ENCODE measurements around the gene SLC6A20.

The SLC6A20 gene

GRCh38 chr3:45779746-45780735 is 16.3 kb downstream of the SLC6A20 start:
- Histone ChIP-seq H3K4me3 (no peak overlapping the region), H3K9ac (ENCODE audit: insufficient read length) (no peak overlapping the region), H3K36me3 (ENCODE audit: insufficient read depth, low read length) (no peaks in the 10 kb centered on the region), H3K9me3 (ENCODE audit: low read depth, low read length) (no peaks in the 10 kb centered on the region), H3K27ac (no peak overlapping the region)
- DNase-seq (ENCODE audit: low read depth, low spot score) = no peak
- TF ChIP-seq POLR2AphosphoS5 (IDR thresholded peaks at IDR 0.05; ENCODE audit: borderline replicate concordance, low read depth, low read length) = no peak
- no peak for TF ChIP-seq FOXP2 (optimal IDR thresholded peaks at IDR 0.05; ENCODE audit: control extremely low read depth, extremely low read length, insufficient read depth)
- TF ChIP-seq EZH2 (IDR thresholded peaks at IDR 0.05) = no peak

GRCh38 chr3:45778761-45779201 is 17.6 kb downstream of the SLC6A20 start:
- DNase-seq (ENCODE audit: low read depth, low spot score) = no peak
- Histone ChIP-seq H3K27ac (no peak overlapping the region), H3K4me3 (no peak overlapping the region), H3K9ac (ENCODE audit: insufficient read length) (no peak overlapping the region), H3K9me3 (ENCODE audit: low read depth, low read length) (no peaks in the 10 kb centered on the region), H3K36me3 (ENCODE audit: insufficient read depth, low read length) (no peaks in the 10 kb centered on the region)
- TF ChIP-seq FOXP2 (optimal IDR thresholded peaks at IDR 0.05; ENCODE audit: control extremely low read depth, extremely low read length, insufficient read depth) (no peak), EZH2 (IDR thresholded peaks at IDR 0.05) (no peak), POLR2AphosphoS5 (IDR thresholded peaks at IDR 0.05; ENCODE audit: borderline replicate concordance, low read depth, low read length) (no peak)

- Histone ChIP-seq H3K27ac (no peak overlapping the region), H3K9ac (ENCODE audit: insufficient read length) (no peak overlapping the region), H3K9me3 (ENCODE audit: low read depth, low read length) (no peaks in the 10 kb centered on the region), H3K36me3 (ENCODE audit: insufficient read depth, low read length) (no peaks in the 10 kb centered on the region), H3K4me3 (no peak overlapping the region)
- TF ChIP-seq EZH2 (IDR thresholded peaks at IDR 0.05) (no peak), FOXP2 (optimal IDR thresholded peaks at IDR 0.05; ENCODE audit: control extremely low read depth, extremely low read length, insufficient read depth) (no peak), POLR2AphosphoS5 (IDR thresholded peaks at IDR 0.05; ENCODE audit: borderline replicate concordance, low read depth, low read length) (no peak)
- DNase-seq (ENCODE audit: low read depth, low spot score) = no peak
Measured at GRCh38 chr3:45777746-45778386, 18.5 kb downstream of the SLC6A20 start.

- H3K4me3 ChIP-seq = no peak overlapping the region
- no peak overlapping the region for H3K9ac ChIP-seq (ENCODE audit: insufficient read length)
- no peak overlapping the region for H3K27ac ChIP-seq
- no peak for DNase-seq (ENCODE audit: low read depth, low spot score)
- TF ChIP-seq EZH2 (IDR thresholded peaks at IDR 0.05) = no peak
- no peak for TF ChIP-seq FOXP2 (optimal IDR thresholded peaks at IDR 0.05; ENCODE audit: control extremely low read depth, extremely low read length, insufficient read depth)
- no peak for TF ChIP-seq POLR2AphosphoS5 (IDR thresholded peaks at IDR 0.05; ENCODE audit: borderline replicate concordance, low read depth, low read length)
- no peaks in the 10 kb centered on the region for H3K9me3 ChIP-seq (ENCODE audit: low read depth, low read length)
- H3K36me3 ChIP-seq (ENCODE audit: insufficient read depth, low read length) = no peaks in the 10 kb centered on the region
Measured at GRCh38 chr3:45777111-45777745, 19.1 kb downstream of the SLC6A20 start.

GRCh38 chr3:45776611-45777010 is 19.7 kb downstream of the SLC6A20 start:
- H3K9ac ChIP-seq (ENCODE audit: insufficient read length) = no peak overlapping the region
- DNase-seq (ENCODE audit: low read depth, low spot score) = no peak
- TF ChIP-seq FOXP2 (optimal IDR thresholded peaks at IDR 0.05; ENCODE audit: control extremely low read depth, extremely low read length, insufficient read depth) = no peak

GRCh38 chr3:45776301-45776595 is 20.1 kb downstream of the SLC6A20 start:
- no peak for DNase-seq (ENCODE audit: low read depth, low spot score)
- Histone ChIP-seq H3K4me3 (no peak overlapping the region), H3K9ac (ENCODE audit: insufficient read length) (no peak overlapping the region), H3K36me3 (ENCODE audit: insufficient read depth, low read length) (no peaks in the 10 kb centered on the region), H3K27ac (no peak overlapping the region), H3K9me3 (ENCODE audit: low read depth, low read length) (no peaks in the 10 kb centered on the region)
- TF ChIP-seq FOXP2 (optimal IDR thresholded peaks at IDR 0.05; ENCODE audit: control extremely low read depth, extremely low read length, insufficient read depth) (no peak), EZH2 (IDR thresholded peaks at IDR 0.05) (no peak), POLR2AphosphoS5 (IDR thresholded peaks at IDR 0.05; ENCODE audit: borderline replicate concordance, low read depth, low read length) (no peak)

More at GRCh38 chr3:45776611-45777010, 19.7 kb downstream of the SLC6A20 start:
- H3K9me3 ChIP-seq (ENCODE audit: low read depth, low read length) = no peaks in the 10 kb centered on the region
- H3K36me3 ChIP-seq (ENCODE audit: insufficient read depth, low read length) = no peaks in the 10 kb centered on the region
- H3K4me3 ChIP-seq = no peak overlapping the region
- no peak overlapping the region for H3K27ac ChIP-seq

GRCh38 chr3:45775571-45776300 is 20.6 kb downstream of the SLC6A20 start:
- Histone ChIP-seq H3K9ac (ENCODE audit: insufficient read length) (no peak overlapping the region), H3K9me3 (ENCODE audit: low read depth, low read length) (no peaks in the 10 kb centered on the region), H3K4me3 (no peak overlapping the region), H3K36me3 (ENCODE audit: insufficient read depth, low read length) (no peaks in the 10 kb centered on the region), H3K27ac (no peak overlapping the region)
- DNase-seq (ENCODE audit: low read depth, low spot score) = no peak
- TF ChIP-seq POLR2AphosphoS5 (IDR thresholded peaks at IDR 0.05; ENCODE audit: borderline replicate concordance, low read depth, low read length) (no peak), EZH2 (IDR thresholded peaks at IDR 0.05) (no peak), FOXP2 (optimal IDR thresholded peaks at IDR 0.05; ENCODE audit: control extremely low read depth, extremely low read length, insufficient read depth) (no peak)
